Muscle of leg (tissue), 11 donors: ENCODE results near the gene LRP1B. TPM values are rescaled to one million over a fixed set of nuclear protein-coding genes. Genes with fewer than 3 reads are reported as not detected.

ENCODE experiments used
- DNase-seq: peaks from one replicate; pipeline ENCODE4 v3.0.0; 2013
- H3K27ac ChIP-seq: one replicate; pipeline ENCODE4 v1.5.1; 2013; ENCODE audit warnings: mild to moderate bottlenecking, low read length, control low read depth
- H3K27me3 ChIP-seq: one replicate; pipeline ENCODE4 v1.6.1; 2013; ENCODE audit warnings: low read length; ENCODE audit not compliant: control insufficient read depth, insufficient read depth
- H3K36me3 ChIP-seq: one replicate; pipeline ENCODE4 v1.6.1; 2013; ENCODE audit warnings: low read length; ENCODE audit not compliant: control insufficient read depth, insufficient read depth
- H3K4me1 ChIP-seq: one replicate; pipeline ENCODE4 v1.6.1; 2013; ENCODE audit warnings: low read length; ENCODE audit not compliant: control insufficient read depth, insufficient read depth
- H3K4me3 ChIP-seq: one replicate; pipeline ENCODE4 v1.5.1; 2013; ENCODE audit warnings: low read length, control low read depth
- H3K9me3 ChIP-seq: replicated peaks from 2 replicates; pipeline ENCODE4 v1.6.1; 2013; ENCODE audit warnings: low read depth, low read length; ENCODE audit not compliant: control insufficient read depth
- WGBS: methylation state at CpG from one replicate; pipeline ENCODE4 v1.1.5; 2013; ENCODE audit warnings: missing lambda C conversion rate; ENCODE audit not compliant: insufficient coverage; 5-methylcytosine and 5-hydroxymethylcytosine counted together
- polyA plus RNA-seq, 8 donors: library from polyadenylated mRNA; unstranded; fragments of 120-200 nt; gene quantifications; one replicate each; pipeline versions ENCODE4 v1.2.1 to v1.2.3, GENCODE V29; 2013; ENCODE audit warnings: inconsistent platforms in 1 of 8, low replicate concordance in 1 of 8; ENCODE audit not compliant: insufficient read length in 8 of 8, insufficient read depth in 1 of 8
- total RNA-seq: library from RNA; stranded (reverse); fragments of 120-200 nt; gene quantifications from one replicate; pipeline ENCODE4 v1.2.4, GENCODE V29; 2013

The LRP1B gene
- total and polyA plus RNA-seq, 9 donors = 0.84 to 2.3 (median 1.4) TPM

DNA sequence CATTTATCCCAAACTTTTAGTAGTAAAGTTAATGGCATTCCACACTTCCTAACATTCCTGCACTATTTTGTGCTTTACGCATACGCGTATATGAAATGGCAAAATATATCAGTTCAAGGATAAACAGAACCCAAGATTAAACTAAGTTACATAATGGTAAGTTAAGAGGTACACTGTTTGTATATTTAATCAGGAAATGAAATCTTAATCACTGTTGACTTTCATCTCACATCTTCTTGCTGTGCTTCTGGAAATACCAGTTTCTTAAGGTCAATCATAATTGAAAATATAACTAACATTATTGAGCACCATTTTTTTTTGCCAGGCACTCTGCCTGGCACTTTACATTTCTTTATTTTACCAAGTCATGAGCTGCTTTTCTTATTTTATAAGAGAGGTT is 565.2 kb downstream of the LRP1B start:
- no CpG with 5 or more reads among the region's 3 CpGs for WGBS
- Histone ChIP-seq H3K4me3 (no peak overlapping the region), H3K9me3 (no peaks in the 10 kb centered on the region), H3K27me3 (no peaks in the 10 kb centered on the region), H3K4me1 (no peaks in the 10 kb centered on the region), H3K27ac (no peak overlapping the region), H3K36me3 (no peaks in the 10 kb centered on the region)
- DNase-seq = no peak

DNA sequence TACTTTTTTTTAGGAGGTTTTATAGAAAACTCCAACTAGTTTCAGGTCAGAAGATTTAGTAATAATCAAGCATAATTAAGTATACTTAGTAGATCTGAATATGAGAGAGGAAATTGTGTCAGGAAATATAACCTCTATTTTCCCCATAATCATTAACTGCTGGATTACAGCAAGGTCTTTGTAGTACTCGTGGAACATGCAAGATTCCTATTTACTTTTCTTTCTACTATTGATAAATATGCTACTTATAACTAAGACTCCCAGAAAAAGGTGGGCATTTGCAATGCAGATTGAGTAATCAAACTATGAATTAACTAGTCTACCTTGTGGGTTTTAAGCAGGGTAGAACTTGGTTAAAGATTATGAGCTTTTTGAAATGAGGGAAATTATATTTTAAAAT is 570.1 kb downstream of the LRP1B start:
- no peaks in the 10 kb centered on the region for H3K4me1 ChIP-seq
- no peaks in the 10 kb centered on the region for H3K9me3 ChIP-seq
- no peaks in the 10 kb centered on the region for H3K36me3 ChIP-seq
- no peak overlapping the region for H3K27ac ChIP-seq
- no peak overlapping the region for H3K4me3 ChIP-seq
- no peaks in the 10 kb centered on the region for H3K27me3 ChIP-seq
- no CpG with 5 or more reads among the region's 1 CpG for WGBS
- DNase-seq = no peak

DNA sequence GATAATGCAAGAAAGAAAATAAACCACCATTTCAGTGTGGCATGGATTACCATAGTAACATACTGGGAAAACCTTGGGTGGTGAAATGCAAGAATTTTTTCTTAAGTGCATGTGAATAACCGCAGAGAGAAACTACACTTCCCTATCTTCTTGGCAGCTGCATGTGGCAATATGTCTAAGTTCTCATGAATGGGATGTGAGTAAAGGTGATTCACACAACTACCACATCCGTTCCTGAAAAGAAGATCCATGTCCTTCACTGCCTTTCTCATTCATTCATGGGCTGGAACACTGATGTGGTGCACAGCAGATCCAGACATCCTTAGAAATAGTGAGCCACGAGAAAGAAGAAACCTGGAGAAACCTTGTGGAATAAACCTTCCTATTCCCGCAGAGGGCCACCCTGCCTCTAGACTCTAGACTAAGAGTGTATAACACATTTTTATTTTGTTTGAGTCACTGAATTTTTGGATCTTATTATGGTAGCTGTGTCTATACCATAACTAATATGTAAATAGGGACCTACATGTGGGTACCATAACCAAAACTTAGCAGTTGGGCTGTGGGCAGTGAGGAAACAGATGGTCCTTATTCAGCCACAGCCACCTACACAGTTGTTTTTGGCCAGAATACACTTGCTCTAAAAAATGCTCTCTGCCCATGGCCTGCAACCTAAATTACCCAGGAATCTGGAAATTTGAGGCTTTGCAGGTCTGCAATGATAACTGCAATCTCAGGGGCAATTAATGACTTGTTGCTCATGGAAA is 573.3 kb downstream of the LRP1B start:
- Histone ChIP-seq H3K36me3 (no peaks in the 10 kb centered on the region), H3K4me1 (no peaks in the 10 kb centered on the region), H3K27me3 (no peaks in the 10 kb centered on the region), H3K27ac (no peak overlapping the region), H3K4me3 (no peak overlapping the region), H3K9me3 (no peaks in the 10 kb centered on the region)
- WGBS = no CpG with 5 or more reads among the region's 4 CpGs
- DNase-seq = peak; percentile 3

DNA sequence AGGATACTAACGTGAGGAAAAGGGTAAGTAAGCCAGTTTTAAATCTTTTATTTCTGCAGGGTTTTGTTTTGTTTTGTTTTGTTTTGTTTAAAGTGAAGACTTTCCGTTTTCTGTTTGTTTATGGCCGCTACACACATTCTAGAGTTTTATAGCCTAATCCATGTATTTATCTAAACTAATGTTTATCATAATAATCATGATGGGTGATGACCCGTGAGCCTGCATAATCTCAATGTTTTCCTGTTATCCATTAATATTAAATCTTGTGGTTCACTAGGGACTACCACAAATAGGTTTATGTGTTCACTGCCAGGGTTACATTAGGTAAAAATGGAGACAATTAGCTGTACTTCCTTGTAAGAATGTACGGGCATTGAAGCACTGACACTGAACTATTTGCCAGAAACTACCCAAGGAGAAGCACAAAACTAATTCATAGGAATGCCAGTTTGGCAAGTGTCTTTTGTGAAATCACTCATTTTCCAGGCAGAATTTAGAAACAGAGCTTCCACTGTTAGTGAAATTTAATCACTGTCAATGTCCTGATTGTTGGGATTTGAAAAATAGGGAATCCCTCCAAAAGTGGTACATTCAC is 574.8 kb downstream of the LRP1B start:
- DNase-seq = peak; percentile 40
- H3K27me3 ChIP-seq = no peaks in the 10 kb centered on the region
- WGBS = no CpG with 5 or more reads among the region's 5 CpGs
- H3K27ac ChIP-seq = no peak overlapping the region
- H3K9me3 ChIP-seq = no peaks in the 10 kb centered on the region
- no peak overlapping the region for H3K4me3 ChIP-seq
- H3K4me1 ChIP-seq = no peaks in the 10 kb centered on the region
- no peaks in the 10 kb centered on the region for H3K36me3 ChIP-seq

DNA sequence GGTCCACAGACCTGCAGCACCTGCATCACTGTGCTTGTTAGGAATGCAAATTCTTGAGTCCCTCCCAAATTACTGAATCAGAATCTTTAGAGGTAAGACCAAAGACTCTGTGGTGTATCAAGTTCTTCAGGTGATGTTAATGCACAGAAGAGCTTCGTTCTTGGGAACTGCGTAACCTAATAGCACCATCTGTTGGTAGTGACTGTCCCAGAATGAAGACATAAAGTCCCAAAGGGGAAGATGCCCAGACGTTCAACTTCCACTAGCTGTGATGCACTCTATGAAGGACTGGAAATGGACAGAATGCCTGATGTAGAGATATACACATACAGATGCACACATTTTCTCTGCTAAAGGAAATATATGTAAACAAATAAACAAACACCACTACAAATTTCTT is 576.0 kb downstream of the LRP1B start:
- no peaks in the 10 kb centered on the region for H3K36me3 ChIP-seq
- no CpG with 5 or more reads among the region's 3 CpGs for WGBS
- H3K27me3 ChIP-seq = no peaks in the 10 kb centered on the region
- no peak overlapping the region for H3K27ac ChIP-seq
- no peaks in the 10 kb centered on the region for H3K4me1 ChIP-seq
- DNase-seq = peak; percentile 31
- no peak overlapping the region for H3K4me3 ChIP-seq
- no peaks in the 10 kb centered on the region for H3K9me3 ChIP-seq

DNA sequence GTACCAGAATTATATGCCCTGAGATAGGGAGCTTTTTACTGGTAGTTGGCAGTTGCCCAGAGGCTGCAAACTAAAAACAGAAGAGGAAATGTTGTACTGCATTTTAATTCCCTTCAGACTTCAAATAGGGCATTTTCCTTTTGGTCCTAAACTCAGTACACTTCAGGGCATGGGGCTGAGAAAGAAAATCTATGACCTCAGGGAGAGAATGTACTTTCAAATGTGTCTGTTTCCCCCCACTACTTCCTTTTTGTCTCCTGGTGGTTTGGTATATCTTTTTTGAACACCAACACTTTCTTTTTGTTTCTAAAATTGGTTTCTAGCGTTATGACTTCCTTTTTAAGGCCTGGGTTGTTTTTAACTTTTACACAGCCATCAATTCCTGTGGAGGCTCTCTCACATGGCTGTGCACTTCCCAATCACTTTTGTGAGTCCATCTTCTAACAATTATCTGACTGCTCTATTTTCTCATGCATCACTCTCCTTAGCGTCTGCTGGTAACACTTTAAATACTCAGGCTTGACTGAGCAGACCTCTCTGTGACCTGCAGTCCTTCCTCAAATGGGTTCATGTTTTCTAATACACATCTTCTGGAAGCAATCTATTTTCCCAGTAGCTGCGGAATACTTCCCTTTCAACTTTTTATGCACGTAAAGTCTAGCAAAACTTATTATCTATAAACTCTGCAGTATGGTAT is 596.0 kb downstream of the LRP1B start:
- WGBS = 31% methylated on average over 2 of the region's 4 CpGs
- H3K9me3 ChIP-seq = no peaks in the 10 kb centered on the region
- DNase-seq = peak; percentile 35

DNA sequence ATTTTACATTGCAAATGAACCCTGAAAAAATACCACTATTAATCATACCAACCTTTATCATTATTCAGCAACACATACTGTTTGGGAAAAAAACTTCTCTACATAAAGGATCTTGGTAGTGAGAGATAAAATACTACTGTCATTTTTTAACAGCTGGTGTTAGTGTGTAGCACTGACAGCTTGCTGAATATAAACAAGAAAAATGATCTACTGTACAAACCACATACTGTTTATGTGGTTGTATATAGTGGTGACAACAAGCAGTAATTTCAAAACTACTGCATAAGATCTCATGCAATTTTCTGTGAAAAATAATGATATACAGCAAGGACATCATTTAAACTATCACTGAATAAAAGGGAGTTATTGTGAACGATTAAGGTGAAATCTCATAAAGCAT is 601.2 kb downstream of the LRP1B start:
- no peak for DNase-seq
- Histone ChIP-seq H3K9me3 (no peaks in the 10 kb centered on the region), H3K36me3 (no peaks in the 10 kb centered on the region), H3K4me3 (no peak overlapping the region), H3K27ac (no peak overlapping the region), H3K27me3 (no peaks in the 10 kb centered on the region), H3K4me1 (no peaks in the 10 kb centered on the region)
- WGBS = no CpG with 5 or more reads among the region's 1 CpG

More for the DNA sequence above, 596.0 kb downstream of the LRP1B start:
- H3K4me3 ChIP-seq = no peak overlapping the region
- no peaks in the 10 kb centered on the region for H3K36me3 ChIP-seq
- H3K4me1 ChIP-seq = no peaks in the 10 kb centered on the region
- H3K27me3 ChIP-seq = no peaks in the 10 kb centered on the region
- H3K27ac ChIP-seq = no peak overlapping the region

DNA sequence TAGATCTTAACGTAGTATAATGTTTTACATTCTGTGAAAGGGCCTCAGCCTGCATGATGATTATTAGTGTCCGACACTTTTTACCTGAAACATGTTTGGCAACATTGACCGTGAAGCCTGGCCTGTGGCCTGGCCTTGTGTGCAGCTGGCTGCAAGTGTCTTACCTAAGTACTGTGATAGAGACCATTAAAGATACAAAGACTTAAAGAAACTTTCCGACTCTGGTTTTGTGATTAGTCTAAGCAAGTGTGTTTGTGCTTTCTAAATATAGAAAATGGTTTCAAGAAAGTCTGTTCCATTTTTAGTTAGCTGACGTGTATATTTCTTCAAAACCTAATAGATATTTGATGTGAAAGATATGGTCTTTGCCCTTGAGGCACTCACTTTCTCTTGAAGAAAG is 601.8 kb downstream of the LRP1B start:
- Histone ChIP-seq H3K27me3 (no peaks in the 10 kb centered on the region), H3K4me3 (no peak overlapping the region), H3K4me1 (no peaks in the 10 kb centered on the region), H3K36me3 (no peaks in the 10 kb centered on the region), H3K27ac (no peak overlapping the region), H3K9me3 (no peaks in the 10 kb centered on the region)
- WGBS = 20% methylated on average over 1 of the region's 5 CpGs
- no peak for DNase-seq

DNA sequence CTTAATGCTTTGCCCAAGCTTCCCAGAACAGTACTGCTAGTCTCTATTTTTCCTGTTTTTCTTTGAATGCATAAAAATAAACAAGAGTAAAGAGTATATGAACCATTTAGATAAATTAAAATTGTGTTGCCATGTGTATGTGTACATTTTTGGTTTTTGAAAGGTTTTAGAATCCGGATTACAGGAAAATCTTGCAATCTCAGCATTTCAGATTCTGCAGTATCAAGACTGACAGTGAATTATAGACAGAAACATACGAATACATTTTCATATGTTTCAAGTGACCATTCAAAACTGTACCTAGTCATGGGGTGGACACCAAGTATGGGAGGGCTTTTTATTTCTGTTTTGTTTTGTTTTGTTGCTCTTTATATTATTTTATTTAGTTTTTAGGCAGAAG is 604.1 kb downstream of the LRP1B start:
- no peak for DNase-seq
- H3K27me3 ChIP-seq = no peaks in the 10 kb centered on the region
- H3K4me3 ChIP-seq = no peak overlapping the region
- H3K4me1 ChIP-seq = no peaks in the 10 kb centered on the region
- H3K27ac ChIP-seq = no peak overlapping the region
- no peaks in the 10 kb centered on the region for H3K9me3 ChIP-seq
- H3K36me3 ChIP-seq = no peaks in the 10 kb centered on the region
- no CpG with 5 or more reads among the region's 2 CpGs for WGBS

DNA sequence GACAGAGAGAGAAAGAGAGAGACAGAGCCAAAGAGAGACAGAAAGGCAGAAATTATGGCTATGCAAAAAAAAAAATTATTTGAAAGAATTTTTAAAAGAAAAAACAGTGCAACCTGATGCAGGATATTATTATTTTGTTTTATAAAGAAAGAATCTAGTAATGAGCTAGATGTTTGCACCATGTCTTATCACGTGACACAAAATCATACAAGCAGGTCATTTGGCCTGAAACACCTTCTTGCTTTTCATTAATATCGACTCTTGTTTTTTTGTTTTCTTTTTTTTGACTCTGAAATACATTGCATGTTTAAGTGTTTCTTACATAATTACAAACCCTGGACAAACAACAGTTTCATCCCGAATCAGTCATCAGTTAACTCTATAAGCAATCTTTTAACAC is 606.0 kb downstream of the LRP1B start:
- no peaks in the 10 kb centered on the region for H3K36me3 ChIP-seq
- no CpG with 5 or more reads among the region's 3 CpGs for WGBS
- no peak overlapping the region for H3K4me3 ChIP-seq
- H3K27me3 ChIP-seq = no peaks in the 10 kb centered on the region
- no peaks in the 10 kb centered on the region for H3K9me3 ChIP-seq
- no peak overlapping the region for H3K27ac ChIP-seq
- no peak for DNase-seq
- H3K4me1 ChIP-seq = no peaks in the 10 kb centered on the region
